Panc1 (cell line): ENCODE measurements around the gene TRAF7. TPM values are rescaled to one million over a fixed set of nuclear protein-coding genes. Genes with fewer than 3 reads are reported as not detected.

ENCODE experiments used
- ATAC-seq: fragments of 200-7000 bp; cut with Tn5 transposase; 2 replicates; pipeline ENCODE4 v1.9.1; 2020; ENCODE audit warnings: mild to moderate bottlenecking, moderate library complexity
- BruUV-seq: library from RNA; stranded (reverse); fragments of 400-500 nt; replicated peaks from 2 replicates; lab custom pipeline; 2021; lab: Mats Ljungman, UMichigan
- CTCF ChIA-PET: fragments of 300-600 bp; sonication (Branson Sonifier 250); formaldehyde crosslinking; loops from one replicate; lab custom pipeline; 2022; ENCODE audit warnings: antibody characterized with exemption; lab: Charles Lee
- POLR2A ChIA-PET: fragments of 300-600 bp; sonication (Branson Sonifier 250); formaldehyde crosslinking; loops from one replicate; lab custom pipeline; 2022; ENCODE audit warnings: antibody characterized with exemption; lab: Charles Lee
- DNase-seq: peaks from one replicate; pipeline ENCODE4 v3.0.0-alpha.2; 2010; ENCODE audit warnings: low read depth, low spot score
- H3K27ac ChIP-seq: 2 replicates; pipeline ENCODE4 v1.5.1; 2011; ENCODE audit warnings: mild to moderate bottlenecking, low read length, inconsistent platforms
- H3K27me3 ChIP-seq: fragments of 200-500 bp; sonication (Bioruptor generic); 2 replicates; pipeline ENCODE4 v1.6.0; 2014; ENCODE audit warnings: low read length, inconsistent platforms; ENCODE audit not compliant: control insufficient read depth, insufficient read depth
- H3K36me3 ChIP-seq: fragments of 200-500 bp; sonication (Bioruptor generic); 2 replicates; pipeline ENCODE4 v1.5.1; 2014; ENCODE audit warnings: inconsistent platforms, mild to moderate bottlenecking, low read length, moderate library complexity; ENCODE audit not compliant: control insufficient read depth, insufficient read depth
- H3K4me1 ChIP-seq: 2 replicates; pipeline ENCODE4 v1.5.1; 2011; ENCODE audit warnings: inconsistent platforms, mild to moderate bottlenecking, low read length, moderate library complexity; ENCODE audit not compliant: control insufficient read depth, insufficient read depth
- H3K4me3 ChIP-seq, 2 experiments: 2 replicates each; pipeline ENCODE4 v1.5.1; 2011 to 2012; ENCODE audit warnings: low read depth in 2 of 2, low read length in 2 of 2, mild to moderate bottlenecking in 2 of 2, inconsistent platforms in 1 of 2, moderate library complexity in 1 of 2
- H3K9me3 ChIP-seq: fragments of 200-500 bp; sonication (Bioruptor generic); 2 replicates; pipeline ENCODE4 v1.5.1; 2014; ENCODE audit warnings: low read depth, mild to moderate bottlenecking, inconsistent platforms, low read length, moderate library complexity; ENCODE audit not compliant: control insufficient read depth, insufficient read depth
- CTCF ChIP-seq: fragments of 450-650 bp; IDR thresholded peaks from 2 replicates; pipeline ENCODE4 v1.5.1; 2017; ENCODE audit warnings: mild to moderate bottlenecking
- POLR2AphosphoS5 ChIP-seq: IDR thresholded peaks from 2 replicates; pipeline ENCODE4 v1.6.1; 2012; ENCODE audit warnings: mild to moderate bottlenecking, low read depth, low read length, moderate library complexity
- REST ChIP-seq, 2 experiments: IDR thresholded peaks; 2 replicates each; pipeline ENCODE4 v1.6.1; 2011 to 2012; ENCODE audit warnings: low read depth in 2 of 2, control low read depth in 1 of 2, low read length in 1 of 2, mild to moderate bottlenecking in 1 of 2, moderate library complexity in 1 of 2; ENCODE audit not compliant: insufficient read depth in 1 of 2
- SIN3A ChIP-seq: IDR thresholded peaks from 2 replicates; pipeline ENCODE4 v1.6.1; 2012; ENCODE audit warnings: low read depth, mild to moderate bottlenecking, low read length, moderate library complexity, borderline replicate concordance; ENCODE audit not compliant: insufficient read depth
- TCF7L2 ChIP-seq: IDR thresholded peaks from 2 replicates; pipeline ENCODE4 v1.6.1; 2011; ENCODE audit warnings: mild to moderate bottlenecking, low read depth, low read length, inconsistent platforms
- in situ Hi-C: cut with HindIII; loops from 2 replicates; pipeline ENCODE4 v1.10.0; 2016; ENCODE audit warnings: low sequenced_read_pairs, low pct_unique_long_range_greater_than_20kb
- intact Hi-C: fragments of 100-400 bp; cut with micrococcal nuclease; formaldehyde crosslinking; loops from one replicate; pipeline ENCODE4 v1.10.0; 2022; ENCODE audit not compliant: unreplicated experiment
- total RNA-seq: library from RNA; stranded (reverse); gene quantifications from one replicate; pipeline ENCODE4 v1.2.1, GENCODE V29; 2021; ENCODE audit not compliant: unreplicated experiment

The TRAF7 gene
- total RNA-seq, 1 experiment from 2014 or later, result 108 TPM

- H3K4me1 ChIP-seq, result peaks cover 51% of the 10 kb centered on the region
- CTCF ChIA-PET, result interaction anchor here (0.6 to 0.8 kb wide), 4 partner anchors 10 to 129 kb away, joined by 3 to 8 read pairs (median 6); no protein-coding TSS in a partner anchor
These were observed 5.0 kb upstream of the TRAF7 start for GRCh38 chr16:2150418-2151187.

GRCh38 chr16:2151188-2152091 is 4.1 kb upstream of the TRAF7 start:
- no TSS peak for BruUV-seq
- Histone ChIP-seq H3K4me3 (peak overlapping the region; percentile 6 to 67; a peak in 3 of 4 replicates), H3K9me3 (no peaks in the 10 kb centered on the region), H3K4me1 (peaks cover 51% of the 10 kb centered on the region), H3K36me3 (peaks cover 15% of the 10 kb centered on the region; the same call in 1 of the 2 replicates), H3K27me3 (no peaks in the 10 kb centered on the region), H3K27ac (peak overlapping the region; percentile 100)
- DNase-seq, result no peak
- TF ChIP-seq TCF7L2 (no peak), POLR2AphosphoS5 (0 out of 2 replicates have a peak, but pooled peaks have one; percentile 50)
- ChIA-PET POLR2A (interaction anchor here (0.5 to 0.7 kb wide), 4 partner anchors 11 to 166 kb away, joined by 3 to 7 read pairs (median 5); no protein-coding TSS in a partner anchor), CTCF (interaction anchor here (0.6 to 0.8 kb wide), 5 partner anchors 11 to 130 kb away, joined by 3 to 8 read pairs (median 5); no protein-coding TSS in a partner anchor)
- peak; percentile 1 for ATAC-seq
- in situ Hi-C loops, result no loop called here
- intact Hi-C loops, result no loop called here

More at GRCh38 chr16:2150418-2151187, 5.0 kb upstream of the TRAF7 start:
- in situ Hi-C loops (no loop called here), intact Hi-C loops (no loop called here)
- H3K36me3 ChIP-seq, result peaks cover 15% of the 10 kb centered on the region; the same call in 1 of the 2 replicates
- no TSS peak for BruUV-seq
- no peaks in the 10 kb centered on the region for H3K9me3 ChIP-seq
- POLR2A ChIA-PET, result interaction anchor here (0.7 kb wide), 2 partner anchors 10 to 49 kb away, joined by 4 to 6 read pairs; no protein-coding TSS in a partner anchor
- peak overlapping the region; percentile 100 for H3K27ac ChIP-seq
- no peaks in the 10 kb centered on the region for H3K27me3 ChIP-seq
- TF ChIP-seq CTCF (no peak; the same call in 1 of the 2 replicates), SIN3A (peak; percentile 52; the same call in 1 of the 2 replicates), POLR2AphosphoS5 (0 out of 2 replicates have a peak, but pooled peaks have one; percentile 47)
- DNase-seq, result no peak
- peak overlapping the region; percentile 59 to 67 for H3K4me3 ChIP-seq
- peak; percentile 37 for ATAC-seq

GRCh38 chr16:2152695-2153506 is 2.7 kb upstream of the TRAF7 start:
- Histone ChIP-seq H3K27ac (peak overlapping the region; percentile 100), H3K4me1 (peaks cover 48% of the 10 kb centered on the region), H3K4me3 (peak overlapping the region; percentile 93 to 100), H3K27me3 (no peaks in the 10 kb centered on the region), H3K36me3 (peaks cover 15% of the 10 kb centered on the region; the same call in 1 of the 2 replicates), H3K9me3 (no peaks in the 10 kb centered on the region)
- CTCF ChIA-PET, result no interaction called here
- in situ Hi-C loops (no loop called here), intact Hi-C loops (no loop called here)
- POLR2A ChIA-PET, result interaction anchor here (0.5 to 0.7 kb wide), 4 partner anchors 11 to 130 kb away, joined by 4 to 25 read pairs (median 8); no protein-coding TSS in a partner anchor
- BruUV-seq, result no TSS peak
- TF ChIP-seq CTCF (peak; percentile 28; the same call in 1 of the 2 replicates), SIN3A (peak; percentile 67; the same call in 1 of the 2 replicates), REST (IDR thresholded peaks at IDR 0.05; ENCODE audit: insufficient read depth in 1 of 2, low read depth in 2 of 2, low read length in 1 of 2) (no peak), POLR2AphosphoS5 (peak; percentile 74)
- ATAC-seq, result no peak
- no peak for DNase-seq
